HG02884 (cell line): ENCODE results near the gene LTB.
"Not testable (repeated sequence)": the region's sequence is repeated elsewhere in the genome, so short reads cannot be mapped to it uniquely, and the experiment has no call there.

Source experiments
- ATAC-seq: cut with Tn5 transposase; IDR thresholded peaks from one replicate; pipeline ENCODE4 v1.9.1; 2021; ENCODE audit warnings: mild to moderate bottlenecking, moderate library complexity; ENCODE audit not compliant: unreplicated experiment

LTB gene

DNA sequence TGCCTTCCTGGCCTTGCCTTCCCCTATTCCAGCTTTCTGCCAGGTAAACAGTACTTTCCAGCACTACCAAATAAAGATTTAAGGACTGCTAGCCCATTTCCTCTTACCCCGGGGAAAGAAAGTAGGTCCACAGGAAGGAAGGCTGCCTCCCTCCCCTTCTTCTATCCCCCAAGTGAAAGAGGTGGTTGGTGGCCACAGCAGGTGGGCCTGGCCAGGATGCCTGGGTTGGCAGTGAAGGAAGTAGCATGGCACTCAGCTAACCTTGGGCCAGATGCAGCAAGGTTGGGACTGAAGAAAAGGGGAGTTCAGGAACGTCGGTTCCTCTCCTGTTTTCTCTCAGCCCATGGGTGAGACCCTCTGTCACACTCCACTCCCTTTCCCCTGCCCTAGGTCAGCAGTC is 25.9 kb downstream of the LTB start:
- ATAC-seq, result no peak

DNA sequence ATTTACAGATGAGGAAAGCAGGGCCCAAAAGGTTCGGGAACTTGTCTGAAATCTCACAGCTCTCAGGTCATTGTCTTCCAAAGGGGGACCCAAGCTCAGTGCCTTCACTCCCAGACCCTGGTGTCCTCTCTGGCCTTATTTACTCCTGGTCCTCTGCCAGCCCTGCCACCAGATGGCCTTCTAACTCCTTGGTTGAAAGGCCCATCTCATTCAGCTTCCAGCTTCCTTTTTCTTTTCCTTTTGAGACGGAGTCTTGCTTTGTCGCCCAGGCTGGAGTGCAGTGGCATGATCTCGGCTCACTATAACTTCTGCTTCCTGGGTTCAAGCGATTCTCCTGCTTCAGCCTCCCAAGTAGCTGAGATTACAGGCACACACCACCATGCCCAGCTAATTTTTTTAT is 30.9 kb downstream of the LTB start:
- not testable (repeated sequence) for ATAC-seq

DNA sequence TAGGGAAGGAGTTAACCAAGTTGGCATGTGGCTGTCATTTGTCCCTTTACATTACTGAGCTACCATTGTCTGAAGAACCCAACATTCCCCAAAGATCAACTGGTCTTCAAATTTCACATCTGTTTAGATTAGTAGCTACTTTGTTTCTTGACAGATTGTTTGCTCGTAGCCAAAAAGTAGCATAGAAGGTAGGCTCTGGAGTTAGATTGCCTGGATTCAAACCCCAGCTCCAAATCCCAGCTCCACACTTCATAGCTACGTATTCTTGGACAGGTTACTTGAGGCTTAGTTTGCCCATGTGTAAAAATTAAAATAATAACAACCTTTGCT is 33.7 kb downstream of the LTB start:
- ATAC-seq, result no peak

DNA sequence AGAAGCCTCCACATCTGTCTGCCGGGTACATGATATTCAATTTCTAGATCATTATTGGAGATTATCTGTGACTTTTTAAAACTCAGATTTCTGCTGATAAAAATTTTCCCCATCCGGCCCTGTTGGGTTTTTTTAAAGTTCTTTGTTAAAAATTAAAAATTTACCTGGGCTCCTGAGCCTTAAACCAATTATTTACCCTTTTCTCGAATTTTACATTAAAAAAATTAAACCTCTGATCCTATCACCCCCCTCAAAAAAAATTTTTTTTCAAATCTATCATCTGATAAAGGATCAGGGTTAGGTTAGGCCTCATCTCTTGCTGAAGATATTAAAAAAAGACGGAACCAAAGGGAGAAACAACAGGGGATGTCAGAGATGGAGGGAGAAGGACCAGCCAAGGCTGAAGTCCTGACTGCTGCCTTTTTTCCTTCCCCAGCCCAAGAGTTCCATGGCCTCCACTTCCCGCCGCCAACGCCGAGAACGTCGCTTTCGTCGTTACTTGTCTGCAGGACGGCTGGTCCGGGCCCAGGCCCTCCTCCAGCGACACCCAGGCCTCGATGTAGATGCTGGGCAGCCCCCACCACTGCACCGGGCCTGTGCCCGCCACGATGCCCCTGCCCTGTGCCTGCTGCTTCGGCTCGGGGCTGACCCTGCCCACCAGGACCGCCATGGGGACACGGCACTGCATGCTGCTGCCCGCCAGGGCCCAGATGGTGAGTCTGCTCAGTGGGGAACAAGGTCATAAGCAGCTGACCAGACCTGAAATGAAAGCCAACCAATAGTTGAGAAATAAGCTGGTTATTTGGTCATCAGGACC is 34.3 kb downstream of the LTB start:
- no peak for ATAC-seq

DNA sequence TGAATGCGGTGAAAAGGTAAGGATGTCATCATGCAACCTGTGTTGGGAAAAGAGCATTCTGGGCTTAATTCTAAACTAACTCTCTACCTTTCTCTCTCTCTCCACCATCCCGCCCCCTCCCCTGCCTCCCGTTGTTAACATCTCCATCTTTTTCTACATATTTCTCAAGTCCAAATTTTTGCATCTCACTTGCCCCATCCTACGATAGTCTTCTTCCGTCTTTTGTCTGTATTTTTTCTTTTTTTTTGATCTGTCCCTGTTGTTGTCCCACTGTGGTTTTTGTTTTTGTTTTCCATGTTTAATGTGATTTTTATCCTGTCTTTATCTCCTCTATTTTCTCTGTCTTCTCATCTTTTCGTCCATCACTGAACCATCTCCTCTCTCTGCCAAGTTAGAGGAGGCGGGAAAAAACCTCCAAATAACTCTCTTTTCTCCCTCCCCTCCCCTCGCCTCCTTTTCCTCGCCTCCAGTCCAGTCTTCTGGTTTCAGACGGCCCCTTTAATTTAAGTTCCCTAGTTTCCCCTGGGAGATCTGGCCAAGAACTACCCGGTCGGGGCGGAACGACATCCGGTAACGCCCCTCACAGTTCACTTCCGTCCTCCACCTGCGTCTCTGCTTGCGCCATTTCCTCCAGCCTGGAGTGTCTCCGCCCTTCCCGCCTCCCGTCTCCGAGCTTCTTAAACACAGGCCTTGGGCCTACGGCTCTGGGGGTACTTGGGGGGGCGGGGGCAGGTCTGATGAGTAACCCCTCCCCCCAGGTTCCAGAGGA is 35.1 kb downstream of the LTB start, which contains the start of gene NFKBIL1:
Gene NFKBIL1 (plus strand): TSS at position 651 of the 769 bp plus-strand sequence. CDS start 87 bp downstream, at position 738.
- no peak for ATAC-seq

DNA sequence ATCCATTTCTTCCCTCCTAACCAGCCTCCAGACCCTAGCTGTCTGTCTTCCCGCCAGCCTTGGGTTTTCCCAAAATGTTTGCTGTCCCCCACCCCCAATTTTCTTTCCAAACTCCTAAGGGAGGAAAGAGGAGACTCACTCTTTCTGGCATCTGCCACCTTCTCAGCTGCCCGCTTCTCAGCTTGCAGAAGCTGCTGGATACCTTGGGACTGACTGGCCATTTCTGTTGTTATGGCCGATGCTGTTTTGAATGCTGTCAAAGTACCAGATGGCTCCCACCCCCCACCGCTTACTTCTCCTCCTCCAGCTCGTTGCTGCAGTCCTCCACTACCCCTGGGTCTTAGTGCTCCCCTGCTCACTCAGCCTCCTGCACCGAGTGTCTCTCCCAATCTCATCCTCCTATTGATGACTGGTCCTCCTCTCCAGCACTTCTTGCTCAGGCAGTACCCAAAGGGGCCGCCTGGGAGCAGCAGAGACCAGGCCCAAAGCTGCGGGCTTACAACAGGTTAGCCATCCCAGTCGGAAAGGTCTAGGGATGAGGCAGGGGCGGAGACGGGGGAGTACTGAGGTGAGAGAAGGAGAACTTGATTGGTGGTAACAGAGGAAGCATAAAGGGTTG is 35.8 kb downstream of the LTB start, which contains the start of gene ATP6V1G2:
Gene ATP6V1G2 (minus strand): TSS at position 270 of the 619 bp plus-strand sequence. CDS start 49 bp downstream, at position 221.
- ATAC-seq, result no peak

DNA sequence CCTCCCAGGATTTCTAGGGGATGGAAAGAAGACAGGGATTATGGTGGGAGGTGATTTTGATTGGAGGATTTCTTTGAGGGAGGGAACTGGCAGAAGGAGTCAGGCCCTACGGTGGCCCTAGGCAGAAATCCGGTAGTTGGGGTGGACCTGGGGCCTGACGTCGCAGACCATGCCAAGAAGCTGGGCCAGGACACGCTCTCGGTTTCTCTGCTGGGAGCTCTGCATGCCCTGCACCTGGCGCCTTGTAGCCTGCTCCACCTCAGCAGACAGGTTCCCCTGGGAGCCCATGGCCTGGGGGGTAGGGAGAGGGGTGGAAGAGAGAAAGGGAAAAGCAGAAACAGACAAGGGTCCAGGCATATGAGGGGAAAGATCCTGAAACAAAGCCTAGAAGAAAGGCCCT is 36.9 kb downstream of the LTB start:
- ATAC-seq, result no peak

DNA sequence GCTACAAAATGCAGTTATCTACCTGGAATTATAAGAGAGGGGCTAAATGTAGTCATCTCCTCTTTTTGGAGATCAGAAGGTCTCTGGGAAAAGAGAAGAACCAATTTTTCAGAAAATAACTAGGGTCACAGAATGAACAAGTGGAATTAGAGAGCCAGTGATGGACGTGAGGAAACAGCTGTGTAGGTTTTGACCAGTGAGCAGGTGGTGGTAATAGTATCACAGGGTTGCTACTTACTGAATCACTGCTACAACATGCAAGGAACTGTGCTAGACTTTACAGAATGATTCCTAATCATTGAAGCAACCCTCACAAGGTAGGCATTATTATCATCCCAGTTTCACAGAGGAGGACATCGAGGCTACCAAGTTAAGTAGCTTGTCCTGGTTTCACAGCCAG is 37.5 kb downstream of the LTB start:
- no peak for ATAC-seq

DNA sequence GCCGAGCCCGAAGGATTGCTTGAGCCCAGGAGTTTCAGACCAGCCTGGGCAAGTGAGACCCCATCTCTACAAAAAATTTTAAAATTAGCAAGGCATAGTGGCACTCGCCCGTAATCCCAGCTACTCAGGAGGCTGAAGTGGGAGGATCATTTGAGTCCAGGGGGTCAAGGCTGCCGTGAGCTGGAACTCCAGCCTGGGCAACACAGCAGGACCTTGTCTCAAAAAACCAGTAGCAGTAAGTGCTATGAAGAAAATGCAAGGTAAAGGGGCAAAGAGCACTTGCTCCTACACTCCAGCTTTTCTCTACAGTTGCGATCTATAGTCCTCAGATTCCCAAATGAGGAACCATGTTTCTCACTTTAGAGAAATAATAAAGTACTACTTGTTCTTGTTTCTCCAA is 38.6 kb downstream of the LTB start:
- no peak for ATAC-seq

DNA sequence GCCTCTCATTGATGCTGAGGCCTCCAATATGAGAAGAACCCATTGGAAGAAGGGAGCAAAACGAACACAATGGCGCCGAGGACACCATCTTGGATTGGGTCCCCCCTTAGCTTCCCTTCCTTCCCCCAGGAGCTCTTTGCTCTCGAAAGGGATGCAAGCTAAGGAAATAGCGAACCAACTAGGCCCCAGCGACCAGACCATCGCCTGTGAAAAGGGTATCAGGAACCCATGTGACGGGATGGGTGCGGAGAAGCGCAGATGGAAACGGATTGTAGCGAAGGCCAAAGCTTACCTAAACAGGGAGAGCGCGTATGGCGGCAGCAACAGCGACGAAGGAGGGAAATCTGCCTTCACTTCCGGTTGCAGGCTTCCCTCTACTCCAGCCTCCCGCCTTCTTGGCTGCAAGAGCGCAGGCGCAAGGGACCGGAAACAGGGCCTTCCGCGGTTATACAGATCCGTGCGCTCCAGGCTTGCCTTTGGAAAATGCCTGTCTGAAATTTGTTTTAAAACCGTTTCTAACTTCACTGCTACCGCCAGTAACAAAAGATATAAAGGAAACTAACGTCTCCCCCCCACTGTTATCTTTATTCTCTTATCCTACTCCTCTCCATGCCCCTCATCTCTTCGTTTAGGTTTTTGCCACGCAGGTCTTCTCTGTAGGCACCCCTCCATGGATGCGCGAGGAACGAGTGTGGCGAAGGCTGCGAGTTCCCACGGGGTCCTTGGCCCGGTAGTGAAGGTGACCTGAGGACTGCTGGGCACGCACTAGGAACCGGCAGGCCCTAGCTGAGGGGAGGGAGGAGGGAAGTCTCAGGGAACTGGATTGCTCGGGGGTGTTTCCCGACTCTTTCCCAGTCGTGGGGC is 40.3 kb downstream of the LTB start, which contains the start of gene DDX39B:
Gene DDX39B (minus strand): TSS at position 346 of the 864 bp plus-strand sequence. CDS start 1,471 bp downstream, outside the sequence.
- no peak for ATAC-seq

DNA sequence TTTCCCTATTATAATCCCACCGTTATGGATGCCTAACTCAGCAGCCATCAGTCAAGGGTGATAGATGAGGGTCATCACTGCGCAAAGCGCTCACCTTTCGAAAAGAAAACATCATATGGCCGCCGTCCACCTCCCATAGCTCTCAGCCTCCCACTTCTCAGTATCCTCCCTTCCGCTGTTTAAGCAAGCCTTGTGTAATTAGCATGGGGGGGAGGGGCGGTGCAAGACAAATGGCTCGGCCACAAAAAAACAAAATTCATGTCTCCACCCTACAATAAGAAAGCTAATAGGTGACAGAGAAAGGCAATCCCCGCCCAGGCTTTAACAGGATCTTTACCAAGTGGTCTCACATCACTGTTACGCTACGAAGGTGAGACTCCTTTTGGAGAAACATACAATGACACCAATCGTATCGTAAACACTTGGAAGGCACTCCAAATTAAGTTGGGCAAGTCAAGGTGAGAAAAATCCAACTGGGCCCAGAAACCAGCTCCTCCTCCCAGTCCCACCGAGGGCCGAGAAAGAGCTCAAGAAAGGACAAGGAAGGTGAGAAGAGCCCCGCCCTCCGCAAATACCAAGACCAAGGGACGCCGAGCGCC is 41.1 kb downstream of the LTB start:
- no peak for ATAC-seq

DNA sequence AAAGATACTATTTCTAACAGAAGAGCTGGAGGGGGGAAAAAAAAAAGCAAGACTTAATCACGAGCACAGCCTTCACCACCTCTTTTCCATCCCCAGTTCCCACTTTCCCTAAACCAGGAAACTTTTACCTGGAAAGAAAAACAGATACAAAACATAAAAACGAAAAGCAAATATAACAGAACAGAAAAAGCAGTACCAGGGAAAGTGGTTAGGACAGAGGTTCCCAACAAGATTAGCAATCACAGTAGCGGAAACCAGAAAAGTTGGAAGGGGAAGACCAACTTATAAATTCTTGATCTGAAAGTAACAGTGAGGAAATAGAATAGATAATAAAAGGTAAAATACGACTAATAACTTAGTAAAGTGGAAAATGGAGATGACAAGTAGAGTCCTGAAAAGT is 41.6 kb downstream of the LTB start:
- ATAC-seq, result no peak

DNA sequence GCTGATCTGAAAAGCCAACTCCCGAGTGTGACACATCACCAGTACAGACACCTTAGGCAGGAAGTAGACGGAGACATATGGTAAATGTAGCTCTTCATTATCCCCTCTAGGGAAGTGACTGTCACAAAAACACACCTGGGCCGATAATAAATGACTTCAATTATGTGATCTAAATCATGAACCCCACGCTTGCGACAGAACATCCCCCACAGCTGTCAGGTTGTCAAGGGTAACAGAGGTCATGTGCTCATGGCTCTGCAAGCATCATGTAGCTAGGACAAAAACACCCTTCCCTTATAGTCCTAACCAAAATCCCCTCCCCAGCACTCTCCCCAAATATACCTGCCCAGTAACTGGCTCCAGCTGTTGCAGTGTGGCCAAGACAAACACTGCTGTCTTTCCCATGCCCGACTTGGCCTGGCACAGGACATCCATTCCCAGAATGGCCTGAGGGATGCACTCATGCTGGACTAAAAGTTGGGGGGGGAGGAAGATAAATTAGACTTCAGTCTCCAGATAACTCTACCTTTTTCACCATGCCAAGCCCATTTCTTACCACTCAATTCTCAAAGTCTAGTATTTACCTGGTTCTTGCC is 43.3 kb downstream of the LTB start:
- no peak for ATAC-seq

DNA sequence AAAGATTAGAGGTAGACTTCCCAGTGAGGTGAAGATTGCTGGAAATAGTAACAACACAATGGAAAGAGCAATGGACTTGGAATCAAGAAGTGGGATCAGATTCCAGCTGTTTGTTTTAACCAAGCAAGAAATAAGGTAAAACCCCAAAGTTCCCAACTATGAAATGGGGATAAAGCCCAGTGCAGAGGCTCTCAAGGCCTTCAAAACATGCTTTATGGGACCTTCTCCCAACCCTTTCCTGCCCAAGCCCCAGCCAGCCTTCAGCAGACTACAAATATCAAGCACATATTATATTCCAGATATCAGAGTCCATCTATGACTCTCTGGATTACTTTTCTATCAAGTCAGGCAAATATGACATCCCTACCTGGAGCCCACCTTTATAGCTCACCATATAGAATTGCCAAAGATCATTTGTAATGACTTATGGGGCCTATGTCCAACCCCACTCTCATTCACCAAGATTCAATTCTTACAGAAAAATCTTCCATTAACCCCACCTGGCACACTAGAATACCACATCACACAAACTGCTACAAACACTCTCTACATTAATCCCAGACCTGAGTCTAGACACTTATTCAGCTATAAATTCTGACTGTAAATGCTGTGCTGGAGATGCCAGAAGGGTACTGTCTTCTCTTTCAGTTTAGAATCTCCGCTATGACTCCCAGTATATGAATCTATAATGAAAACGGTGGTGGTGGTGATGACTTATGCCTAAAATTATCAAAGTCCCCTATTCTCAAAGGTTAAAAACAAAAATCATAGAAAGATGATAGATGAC is 46.5 kb downstream of the LTB start:
- ATAC-seq, result no peak

DNA sequence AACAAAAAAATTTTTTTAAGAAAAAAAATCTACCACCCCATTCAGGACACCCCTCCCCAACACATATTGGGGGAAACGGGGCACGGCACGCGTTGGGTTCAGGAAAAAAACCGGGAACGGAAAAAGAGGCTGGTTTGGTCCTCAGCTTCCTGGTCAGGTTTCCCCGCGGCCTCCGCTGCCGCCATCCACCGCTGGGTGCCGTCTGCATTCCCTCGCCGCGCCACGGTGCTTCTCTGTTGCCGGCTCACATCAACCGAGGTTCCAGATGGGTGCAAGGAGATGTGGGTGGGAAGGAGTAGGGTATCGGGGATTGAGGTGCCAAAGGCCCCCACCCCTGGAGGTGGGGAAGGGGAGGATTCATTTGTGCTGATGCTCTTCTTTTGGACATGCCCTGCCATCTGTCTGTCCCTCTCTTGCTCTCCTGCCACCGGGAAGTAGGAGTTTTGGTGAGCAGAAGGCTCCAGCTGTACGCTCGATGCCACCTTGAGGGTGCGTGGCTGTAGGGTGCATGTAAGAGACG is 47.6 kb downstream of the LTB start:
- ATAC-seq, result no peak

DNA sequence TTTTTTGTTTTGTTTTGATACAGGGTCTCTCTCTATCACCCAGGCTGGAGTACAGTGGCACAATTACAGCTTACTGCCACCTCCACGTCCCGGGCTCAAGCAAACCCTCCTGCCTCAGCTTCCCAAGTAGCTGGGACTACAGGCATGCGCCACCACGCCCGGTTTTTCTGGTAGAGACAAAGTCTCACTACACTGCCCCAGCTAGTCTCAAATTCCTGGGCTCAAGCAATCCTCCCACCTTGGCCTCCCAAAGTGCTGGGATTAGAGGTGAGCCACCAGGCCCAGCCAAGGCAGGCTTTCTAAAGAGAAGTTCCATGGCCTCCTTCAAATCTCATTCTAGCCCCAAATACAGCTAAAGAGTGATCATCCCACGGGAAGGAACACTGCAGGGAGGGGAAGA is 48.2 kb downstream of the LTB start:
- no peak for ATAC-seq

DNA sequence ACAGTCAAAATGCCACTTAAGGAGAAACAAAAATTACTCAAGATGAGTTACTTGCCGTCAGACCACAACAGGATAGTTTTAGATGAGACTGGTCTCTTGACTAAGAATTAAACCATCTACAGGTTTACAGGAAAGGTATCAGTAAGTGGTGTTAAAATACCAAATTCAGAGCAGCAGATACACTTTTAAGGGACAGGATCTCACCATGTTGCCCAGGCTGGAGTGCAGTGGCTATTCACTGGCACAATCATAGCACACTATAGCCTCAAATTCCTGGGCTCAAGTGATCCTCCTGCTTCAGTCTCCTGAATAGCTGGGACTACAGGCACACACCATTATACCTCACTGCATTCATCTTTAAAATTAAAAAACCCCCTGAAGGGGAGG is 48.8 kb downstream of the LTB start:
- ATAC-seq, result no peak

DNA sequence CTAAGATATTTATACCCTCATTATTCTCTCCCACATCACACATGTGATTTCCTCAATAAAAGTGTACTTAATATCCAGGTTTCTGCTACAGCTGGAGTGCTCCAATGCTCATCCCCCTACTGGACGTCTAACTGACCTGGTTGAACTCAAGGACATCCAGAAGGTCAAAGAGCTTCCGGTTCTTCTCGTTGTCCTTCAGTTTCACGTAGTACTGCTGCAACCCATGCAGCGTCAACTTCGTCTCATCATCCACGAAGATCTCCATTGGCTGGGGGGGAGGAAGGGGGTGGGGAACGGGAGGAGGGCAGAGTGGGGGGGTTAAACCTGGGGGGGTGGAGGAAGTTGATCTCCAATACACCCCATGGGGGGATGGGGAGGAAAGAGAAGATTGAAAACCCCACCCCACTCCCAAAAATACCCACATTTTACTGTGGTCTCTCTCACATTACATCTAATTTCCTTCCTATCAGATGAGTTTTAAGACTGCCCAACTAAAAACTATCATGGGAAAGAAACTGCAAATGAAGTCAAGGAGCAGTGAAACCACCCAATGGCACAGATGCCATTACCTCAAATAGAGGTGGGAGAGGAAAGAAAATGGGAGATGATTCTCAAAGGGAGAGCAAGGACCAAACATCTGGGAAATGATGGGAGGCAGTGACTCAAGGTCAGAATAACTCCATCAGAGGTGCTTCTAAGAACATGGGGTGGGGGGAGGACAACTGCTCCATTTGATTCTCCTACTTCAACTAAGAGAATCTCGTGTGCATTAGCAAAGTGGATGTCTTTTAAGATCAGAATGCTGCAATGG is 49.4 kb downstream of the LTB start:
- ATAC-seq, result no peak
